B cell (primary cell): Measurements from ENCODE around the gene GCNT2.

Experiments
- CTCF ChIP-seq: fragments of 200-600 bp; IDR thresholded peaks from one replicate; pipeline ENCODE4 v1.8.0; 2022; ENCODE audit warnings: antibody characterized with exemption, mild to moderate bottlenecking
- EZH2 ChIP-seq: IDR thresholded peaks from 2 replicates; pipeline ENCODE4 v1.6.1; 2012; ENCODE audit warnings: borderline replicate concordance, low read depth, mild to moderate bottlenecking, moderate library complexity, low read length; ENCODE audit not compliant: insufficient read depth, poor library complexity, severe bottlenecking

DNA sequence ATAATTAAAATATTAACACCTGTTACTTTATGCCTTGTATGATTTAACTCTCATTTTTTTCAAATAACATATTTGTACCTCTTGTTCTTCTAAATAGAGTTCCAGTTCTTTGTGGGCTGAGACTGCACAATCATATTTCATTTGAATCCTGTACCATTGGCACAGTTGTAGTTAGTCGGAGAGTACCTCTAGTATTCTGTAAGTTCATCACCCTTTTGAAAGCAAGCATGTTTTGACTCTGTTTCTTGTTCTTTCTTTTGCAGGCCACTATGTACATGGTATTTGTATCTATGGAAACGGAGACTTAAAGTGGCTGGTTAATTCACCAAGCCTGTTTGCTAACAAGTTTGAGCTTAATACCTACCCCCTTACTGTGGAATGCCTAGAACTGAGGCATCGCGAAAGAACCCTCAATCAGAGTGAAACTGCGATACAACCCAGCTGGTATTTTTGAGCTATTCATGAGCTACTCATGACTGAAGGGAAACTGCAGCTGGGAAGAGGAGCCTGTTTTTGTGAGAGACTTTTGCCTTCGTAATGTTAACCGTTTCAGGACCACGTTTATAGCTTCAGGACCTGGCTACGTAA is 105.1 kb downstream of the GCNT2 start:
- TF ChIP-seq EZH2 (no peak), CTCF (no peak)
